OCI-LY1 (cell line): Measurements from ENCODE around the gene NXN.

Experiments used
- EZH2 ChIP-seq: fragments of 200-600 bp; sonication (generic), shearing (Covaris generic); IDR thresholded peaks from 2 replicates; pipeline ENCODE4 v1.8.0; 2017; ENCODE audit warnings: borderline replicate concordance, mixed run types, mild to moderate bottlenecking, antibody characterized with exemption, low read length, moderate library complexity, mixed read lengths
- TF ChIP-seq, protein P1 (sequence below): fragments of 200-600 bp; sonication (generic), shearing (Covaris generic); IDR thresholded peaks from 2 replicates; pipeline ENCODE4 v1.5.1; 2017; ENCODE audit warnings: mild to moderate bottlenecking, antibody characterized with exemption, low read length, moderate library complexity, mixed read lengths

DNA sequence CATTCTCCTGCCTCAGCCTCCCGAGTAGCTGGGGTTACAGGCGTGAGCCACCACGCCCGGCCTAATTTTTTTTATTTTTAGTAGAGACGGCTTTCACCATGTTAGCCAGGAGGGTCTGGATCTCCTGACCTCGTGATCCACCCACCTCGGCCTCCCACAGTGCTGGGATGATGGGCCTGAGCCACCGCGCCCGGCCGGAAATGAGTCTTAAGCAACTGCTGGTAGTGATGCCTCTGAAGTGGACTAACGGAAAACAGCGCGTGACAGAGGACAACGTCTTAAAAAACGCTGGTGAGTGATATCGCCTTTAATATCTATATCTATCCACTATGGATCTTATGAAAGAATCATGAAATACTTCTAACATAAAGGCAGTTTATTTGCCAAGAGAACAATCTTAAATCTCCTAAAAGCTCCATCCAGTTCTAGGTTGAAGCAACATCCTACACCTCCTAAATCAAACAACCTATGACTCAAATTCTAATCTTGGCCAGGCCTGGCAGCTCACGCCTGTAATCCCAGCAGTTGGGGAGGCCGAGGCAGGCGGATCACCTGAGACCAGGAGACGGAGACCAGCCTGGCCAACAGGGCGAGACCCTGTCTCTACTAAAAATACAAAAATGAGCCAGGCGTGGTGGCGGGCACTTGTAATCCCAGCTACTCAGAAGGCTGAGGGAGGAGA, 69.8 kb downstream of the NXN start:
- TF ChIP-seq, protein P1, sequence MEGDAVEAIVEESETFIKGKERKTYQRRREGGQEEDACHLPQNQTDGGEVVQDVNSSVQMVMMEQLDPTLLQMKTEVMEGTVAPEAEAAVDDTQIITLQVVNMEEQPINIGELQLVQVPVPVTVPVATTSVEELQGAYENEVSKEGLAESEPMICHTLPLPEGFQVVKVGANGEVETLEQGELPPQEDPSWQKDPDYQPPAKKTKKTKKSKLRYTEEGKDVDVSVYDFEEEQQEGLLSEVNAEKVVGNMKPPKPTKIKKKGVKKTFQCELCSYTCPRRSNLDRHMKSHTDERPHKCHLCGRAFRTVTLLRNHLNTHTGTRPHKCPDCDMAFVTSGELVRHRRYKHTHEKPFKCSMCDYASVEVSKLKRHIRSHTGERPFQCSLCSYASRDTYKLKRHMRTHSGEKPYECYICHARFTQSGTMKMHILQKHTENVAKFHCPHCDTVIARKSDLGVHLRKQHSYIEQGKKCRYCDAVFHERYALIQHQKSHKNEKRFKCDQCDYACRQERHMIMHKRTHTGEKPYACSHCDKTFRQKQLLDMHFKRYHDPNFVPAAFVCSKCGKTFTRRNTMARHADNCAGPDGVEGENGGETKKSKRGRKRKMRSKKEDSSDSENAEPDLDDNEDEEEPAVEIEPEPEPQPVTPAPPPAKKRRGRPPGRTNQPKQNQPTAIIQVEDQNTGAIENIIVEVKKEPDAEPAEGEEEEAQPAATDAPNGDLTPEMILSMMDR, result no peak
- no peak for TF ChIP-seq EZH2
